NCI-H1417 treated with DMSO at 0.1 percent for 48 hours (cell line): ENCODE measurements around the gene PLCB4.

Experiments used
- DNase-seq: peaks from one replicate; lab custom pipeline; 2025; lab: John Stamatoyannopoulos, UW

The PLCB4 gene

DNA sequence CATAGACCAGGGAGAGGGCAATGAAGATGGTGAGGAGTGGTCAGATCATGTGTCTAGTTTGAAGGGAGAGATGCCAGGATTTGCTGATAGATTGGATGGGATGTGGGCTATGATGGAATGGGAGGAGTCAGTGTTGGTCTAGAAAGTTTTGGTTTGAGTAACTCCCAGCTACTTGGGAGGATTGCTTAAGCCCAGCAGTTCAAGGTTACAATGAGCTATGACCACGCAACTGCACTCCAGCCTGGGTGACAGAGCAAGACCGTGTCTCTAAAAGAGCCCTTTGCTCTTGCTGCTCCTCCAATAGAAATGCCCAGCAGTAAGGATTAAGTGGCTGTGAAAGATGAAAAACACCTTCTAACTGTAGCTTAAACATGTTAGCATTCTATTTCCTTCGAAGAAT lies 427.3 kb downstream of the PLCB4 start:
- DNase-seq: no peak

DNA sequence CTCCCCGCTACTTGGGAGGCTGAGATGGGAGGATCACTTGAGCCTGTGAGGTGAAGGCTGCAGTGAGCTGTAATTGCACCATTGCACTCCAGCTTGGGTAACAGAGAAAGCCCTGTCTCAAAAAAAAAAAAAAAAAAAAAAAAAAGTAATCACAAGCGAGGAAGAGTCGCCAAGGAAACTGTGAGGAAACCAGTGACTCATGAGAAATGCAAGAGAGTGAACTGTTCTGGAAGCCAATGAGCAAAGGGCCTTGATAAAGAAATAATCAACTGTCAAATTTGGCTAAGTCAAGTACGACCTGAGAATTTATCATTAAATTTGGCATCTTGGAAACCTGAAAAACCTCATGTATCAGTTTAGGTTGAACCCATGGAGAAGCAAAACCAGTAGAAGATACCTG lies 429.4 kb downstream of the PLCB4 start:
- no peak for DNase-seq

DNA sequence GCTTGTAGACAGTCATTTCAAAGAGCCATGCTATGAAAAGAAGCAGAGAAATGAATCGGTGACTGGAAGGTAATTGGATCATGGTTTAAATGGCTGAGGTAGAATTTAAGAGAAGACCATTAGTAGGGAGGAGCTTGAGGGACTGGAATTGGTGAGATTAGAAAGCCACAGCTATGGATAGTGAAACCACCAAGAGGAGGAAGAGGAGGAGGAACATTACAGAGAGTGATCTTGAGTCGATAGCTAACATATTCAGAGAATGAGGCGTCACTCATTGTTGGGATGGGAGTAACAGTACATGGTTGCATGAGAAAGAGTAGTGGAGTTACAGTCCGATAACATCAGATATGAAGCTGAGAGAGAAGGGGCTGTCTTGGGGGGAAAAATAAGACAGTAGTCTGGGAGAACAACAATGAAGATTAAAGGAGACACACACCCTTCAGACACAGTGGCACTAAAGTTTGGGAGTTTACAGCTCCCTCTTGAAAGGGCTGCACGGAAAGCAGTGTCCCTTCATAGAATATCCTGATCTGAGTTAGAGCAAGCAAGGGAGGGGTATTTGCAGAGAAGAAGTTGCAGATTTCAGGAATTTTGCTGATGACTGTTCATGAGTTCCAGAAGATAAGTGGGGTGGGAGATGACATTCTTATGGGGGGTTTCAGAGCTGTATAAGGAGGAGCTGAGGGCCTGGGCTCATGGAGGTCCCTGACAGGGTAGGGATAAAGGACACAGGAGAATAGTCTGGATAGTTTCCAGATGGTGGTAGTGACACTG lies 430.4 kb downstream of the PLCB4 start:
- DNase-seq: no peak

DNA sequence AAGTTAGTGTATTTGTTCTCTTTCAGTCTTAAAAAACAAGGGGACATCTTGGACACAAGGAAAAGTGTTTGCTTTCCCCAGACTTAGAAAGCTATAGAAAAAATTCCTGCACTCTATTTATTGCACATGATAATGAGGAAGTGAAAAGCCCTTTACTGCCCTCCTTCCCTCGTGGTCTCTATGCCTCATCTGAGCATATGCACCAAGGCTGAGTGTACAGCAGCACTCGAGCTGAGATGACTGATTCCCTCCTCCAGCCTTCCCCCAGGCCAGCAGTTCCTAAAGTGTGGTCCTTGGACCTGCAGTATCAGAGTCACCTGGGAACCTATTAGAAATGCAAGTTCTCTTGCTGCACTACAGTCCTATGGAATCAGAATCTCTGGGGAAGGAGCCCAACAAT lies 431.2 kb downstream of the PLCB4 start:
- no peak for DNase-seq

DNA sequence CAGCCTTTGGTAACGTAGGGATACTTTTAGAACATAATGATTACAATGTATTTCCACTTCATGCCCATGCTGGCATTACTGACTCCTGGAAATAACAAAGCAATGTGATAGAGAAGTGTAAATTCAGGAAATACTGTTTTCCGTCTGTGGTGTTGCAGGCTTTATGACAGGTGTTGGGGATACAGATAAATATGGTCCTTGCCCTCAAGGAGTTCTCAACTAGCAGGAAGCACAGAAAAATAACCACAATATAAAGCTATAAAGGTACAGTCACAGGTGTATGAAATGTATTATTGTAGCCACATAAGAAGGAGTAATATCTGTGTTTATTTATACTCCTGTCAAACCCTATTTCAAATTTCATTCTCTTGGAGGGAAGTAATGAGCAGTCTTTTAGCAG lies 432.6 kb downstream of the PLCB4 start:
- no peak for DNase-seq

DNA sequence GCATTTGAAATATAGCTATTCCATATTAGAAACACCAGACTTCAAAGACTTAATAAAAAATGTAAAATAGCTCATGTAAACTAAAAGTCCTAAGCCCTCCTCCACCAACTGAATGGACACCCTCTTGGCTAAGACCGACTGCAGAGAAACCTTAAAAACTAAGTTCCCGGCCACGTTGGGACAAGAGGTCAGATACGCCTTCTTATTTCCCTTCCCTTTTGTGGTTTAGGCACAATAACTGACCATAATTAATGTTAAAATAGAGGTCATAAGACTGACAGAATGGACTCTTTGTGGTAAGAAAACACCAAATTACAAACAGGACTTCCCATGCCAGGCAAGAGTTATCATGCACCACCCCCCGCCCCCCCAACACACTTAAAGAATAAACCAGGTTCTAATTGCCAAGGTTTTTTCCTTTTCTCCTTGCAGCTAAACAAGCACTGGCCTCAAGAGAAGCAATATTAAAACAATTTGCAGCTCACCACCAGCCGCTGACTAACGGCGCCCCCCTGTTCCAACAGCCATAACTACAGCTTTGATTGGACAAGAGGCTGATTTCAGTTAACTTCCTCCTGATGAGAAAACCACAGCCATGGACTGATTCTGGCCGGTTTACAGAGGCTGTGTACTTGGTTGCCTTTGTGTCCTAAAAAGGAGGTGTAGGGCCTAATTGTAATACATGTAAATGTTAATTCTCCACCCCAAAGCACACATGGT lies 434.8 kb downstream of the PLCB4 start:
- no peak for DNase-seq

DNA sequence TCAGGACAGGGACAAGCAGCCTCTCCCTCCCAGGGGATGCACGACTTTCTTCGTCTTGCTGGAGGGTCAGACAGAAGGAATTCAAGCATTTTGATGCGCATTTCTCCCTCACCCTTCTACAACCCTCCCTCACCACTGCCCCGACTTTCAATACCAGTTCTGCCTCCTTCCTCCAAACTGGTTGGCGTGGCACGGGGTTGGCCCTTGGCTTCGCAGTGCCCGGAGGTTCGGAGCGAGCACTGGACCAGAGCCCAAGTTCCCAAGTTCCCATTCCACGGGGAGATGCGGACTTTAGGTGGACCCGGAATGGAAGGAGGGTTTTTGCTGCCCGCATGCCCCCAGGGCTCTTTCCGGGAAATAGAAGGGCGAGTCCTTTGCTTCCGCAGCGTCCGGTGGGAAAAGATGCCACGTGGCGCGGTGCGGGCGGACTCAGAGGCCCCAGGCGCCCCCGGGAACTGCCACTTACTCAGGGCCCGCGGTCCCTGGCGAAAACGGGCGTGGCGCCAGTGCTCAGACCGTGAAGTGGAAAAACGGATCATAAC lies 437.5 kb downstream of the PLCB4 start:
- no peak for DNase-seq

DNA sequence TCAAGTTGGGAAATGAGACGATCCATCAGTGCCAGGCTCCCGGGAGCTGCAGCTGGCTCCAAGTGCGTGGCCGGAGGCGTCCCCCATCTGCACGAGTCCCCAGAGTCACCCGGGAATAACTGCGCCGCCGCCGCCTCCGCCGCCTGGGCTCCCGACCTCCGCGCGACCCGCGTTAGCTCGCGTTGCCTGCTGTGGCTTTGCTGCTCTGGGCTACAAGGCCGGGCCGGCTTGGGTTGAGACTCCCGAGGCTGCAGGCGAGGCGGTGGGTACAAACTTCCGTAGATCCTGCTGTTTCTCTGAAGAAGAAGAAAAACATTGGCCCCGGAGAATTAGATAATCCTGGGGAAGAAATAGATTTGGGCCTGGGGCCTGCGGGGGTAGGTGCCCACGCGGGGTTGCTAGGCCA lies 438.1 kb downstream of the PLCB4 start:
- no peak for DNase-seq

DNA sequence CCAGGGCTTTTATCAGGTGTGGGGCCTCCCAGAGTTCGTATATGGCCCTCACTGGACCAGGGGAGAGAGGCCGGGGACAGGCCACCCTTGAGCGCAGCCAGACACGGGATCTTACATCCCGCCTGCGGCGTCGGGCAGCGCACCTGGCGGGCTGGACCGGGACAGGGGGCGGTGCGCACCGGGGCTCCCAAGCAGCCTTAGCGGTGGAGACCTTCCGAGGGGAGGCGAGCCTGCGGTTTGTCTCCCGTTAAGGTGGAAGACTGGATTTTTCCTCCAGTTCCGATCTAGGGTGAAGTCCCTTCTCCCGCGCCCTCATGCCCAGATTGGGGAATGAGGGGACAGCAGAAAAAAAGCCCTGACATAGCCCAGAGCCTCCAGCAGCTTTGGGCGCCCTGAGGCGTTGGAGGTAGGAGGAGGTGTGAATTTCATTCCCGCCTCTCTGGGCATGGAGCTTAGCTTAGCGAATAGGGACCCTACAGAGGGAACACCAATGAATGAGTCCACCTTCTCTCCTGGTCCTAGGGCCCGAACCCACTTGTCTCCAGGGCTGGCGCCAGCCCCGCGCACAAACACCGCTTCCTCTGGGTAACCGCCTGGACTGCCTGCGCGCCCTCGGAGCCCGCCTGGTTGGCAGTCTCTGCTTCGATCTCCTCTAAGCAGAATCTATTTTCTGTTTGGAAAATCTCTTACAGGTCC lies 438.8 kb downstream of the PLCB4 start:
- no peak for DNase-seq

DNA sequence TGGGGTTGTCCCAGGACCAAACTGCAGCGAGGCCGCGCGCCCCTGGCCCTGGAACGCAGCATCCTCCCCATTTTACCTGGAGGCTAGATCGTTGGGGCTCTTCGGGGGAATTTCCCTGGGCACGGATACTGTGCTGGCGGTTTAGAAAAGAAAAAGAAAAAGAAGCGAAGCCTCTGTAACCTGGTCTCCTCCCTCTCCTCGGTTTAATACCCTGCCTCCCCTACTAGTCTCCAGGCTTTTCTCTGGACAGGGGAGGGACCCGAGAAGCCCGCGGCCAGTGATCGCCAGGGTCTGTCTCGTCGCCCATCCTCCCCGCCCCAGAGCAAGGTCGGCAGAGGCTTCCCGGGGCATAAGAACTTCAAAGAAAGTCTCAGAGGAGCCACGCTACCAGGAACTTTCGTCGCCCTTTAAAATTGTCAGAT lies 439.4 kb downstream of the PLCB4 start:
- DNase-seq: no peak

DNA sequence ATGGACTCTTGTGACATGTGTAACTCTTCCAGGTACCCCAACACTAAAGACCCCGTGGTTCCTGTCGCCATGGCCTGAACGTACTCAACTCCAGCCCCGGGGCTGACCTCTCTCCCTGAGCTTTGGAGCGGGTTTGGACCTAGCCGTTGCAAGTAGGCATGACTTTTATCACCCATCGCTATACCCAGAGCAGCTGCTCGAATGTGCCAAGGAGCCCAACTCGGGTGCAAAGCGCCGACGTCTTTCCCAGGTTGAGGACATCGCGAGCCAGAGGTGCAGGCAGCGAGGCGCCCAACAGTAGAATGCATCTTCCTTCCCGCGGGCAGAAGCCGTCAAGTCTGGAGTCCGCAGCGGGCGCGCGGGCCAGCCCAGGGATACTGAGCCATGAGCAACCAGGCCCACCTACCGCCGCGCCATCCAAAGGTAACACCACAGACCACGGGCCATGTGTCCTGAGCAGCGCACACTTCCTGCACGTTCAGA lies 439.9 kb downstream of the PLCB4 start:
- DNase-seq: no peak

DNA sequence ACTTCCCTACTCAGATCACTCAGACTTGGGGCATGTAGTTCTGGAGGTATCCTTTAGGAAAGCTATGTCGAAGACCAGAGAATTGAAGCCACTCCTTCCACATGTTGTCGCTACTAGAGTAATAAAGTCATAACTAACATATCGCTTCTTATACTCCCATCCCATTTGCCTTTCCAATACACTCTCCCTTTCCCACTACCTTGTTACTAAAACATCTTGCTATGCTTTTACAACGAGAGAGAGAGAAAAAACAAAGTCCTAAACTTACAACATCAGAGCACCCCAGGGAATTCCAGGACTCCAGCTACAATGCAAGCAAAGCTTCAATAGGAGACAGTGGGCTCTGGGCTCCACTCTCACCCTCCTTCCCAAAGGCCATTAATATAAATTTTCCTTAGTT lies 440.4 kb downstream of the PLCB4 start:
- no peak for DNase-seq

DNA sequence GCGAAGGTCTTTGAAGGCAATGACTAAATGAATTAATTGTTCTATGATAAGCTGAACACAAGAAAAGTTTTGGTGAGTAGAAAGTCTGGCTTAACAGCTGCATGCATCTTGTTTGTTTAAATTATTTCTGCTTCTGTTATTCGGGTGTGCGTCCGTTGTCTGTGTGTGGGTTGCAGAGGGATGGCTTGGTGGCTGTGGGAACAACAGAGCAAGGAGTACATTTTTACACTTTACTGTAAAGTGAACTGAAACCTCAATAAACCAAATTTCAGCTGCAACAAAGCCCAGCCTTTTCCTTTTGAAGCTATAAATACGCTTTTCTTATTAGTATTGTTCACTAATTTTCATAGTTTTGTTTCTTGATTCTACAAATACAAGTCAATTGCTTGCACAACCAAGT lies 442.0 kb downstream of the PLCB4 start:
- no peak for DNase-seq

DNA sequence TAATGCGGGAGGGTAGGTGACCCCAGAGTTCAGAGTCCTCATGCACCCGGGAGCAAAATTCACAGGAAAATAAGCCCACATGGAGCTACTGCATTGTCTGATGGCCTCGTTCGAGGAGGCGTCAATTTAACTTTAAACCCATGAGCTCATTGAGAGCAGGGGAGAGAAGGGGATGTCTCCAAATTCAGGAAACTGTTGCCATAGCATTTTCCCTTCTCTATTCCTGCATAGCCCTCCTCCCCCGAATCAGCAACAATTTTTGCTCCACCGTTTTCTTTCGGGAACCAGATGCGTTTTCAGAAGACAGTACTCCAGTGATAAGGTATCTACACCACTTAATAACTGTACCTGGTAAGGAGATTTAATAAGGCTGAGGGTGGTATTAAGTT lies 445.2 kb downstream of the PLCB4 start:
- no peak for DNase-seq

DNA sequence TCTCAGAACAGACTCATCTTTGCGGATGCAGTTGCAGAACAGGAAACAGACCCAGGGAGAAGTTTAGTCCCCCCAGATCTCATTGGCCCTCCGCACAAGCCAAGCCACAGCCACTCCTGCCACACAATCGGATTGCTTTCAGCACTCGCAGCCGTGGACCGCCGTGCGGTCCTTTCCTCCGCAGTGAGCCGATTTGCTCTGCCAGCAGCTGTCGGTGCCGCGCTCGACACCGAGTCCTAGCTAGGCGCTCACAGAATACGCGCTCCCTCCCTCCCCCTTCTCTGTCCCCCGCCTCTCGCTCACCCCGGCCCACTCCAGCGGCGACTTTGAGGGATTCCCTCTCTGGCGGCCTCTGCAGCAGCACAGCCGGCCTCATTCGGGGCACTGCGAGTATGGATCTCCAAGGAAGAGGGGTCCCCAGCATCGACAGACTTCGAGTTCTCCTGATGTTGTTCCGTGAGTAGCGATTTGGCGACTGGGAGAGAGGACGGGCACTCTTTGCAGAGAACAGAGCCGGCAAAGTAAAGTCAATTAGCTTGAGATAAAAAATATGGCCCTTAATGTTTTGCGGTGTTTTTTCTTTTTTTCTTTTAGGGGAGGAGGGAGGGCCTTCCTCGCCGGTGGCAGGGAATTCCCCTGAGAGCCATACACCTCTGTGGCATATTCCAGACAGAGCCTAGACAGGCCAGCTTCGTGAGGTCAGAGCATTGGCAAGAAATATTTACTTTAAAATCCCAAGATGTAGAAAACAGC lies 445.8 kb downstream of the PLCB4 start, which contains the start of gene LAMP5:
LAMP5 (plus strand) TSS at position 130 of the 753 bp plus-strand sequence; CDS start at position 393, 263 bp downstream.
- DNase-seq: no peak

DNA sequence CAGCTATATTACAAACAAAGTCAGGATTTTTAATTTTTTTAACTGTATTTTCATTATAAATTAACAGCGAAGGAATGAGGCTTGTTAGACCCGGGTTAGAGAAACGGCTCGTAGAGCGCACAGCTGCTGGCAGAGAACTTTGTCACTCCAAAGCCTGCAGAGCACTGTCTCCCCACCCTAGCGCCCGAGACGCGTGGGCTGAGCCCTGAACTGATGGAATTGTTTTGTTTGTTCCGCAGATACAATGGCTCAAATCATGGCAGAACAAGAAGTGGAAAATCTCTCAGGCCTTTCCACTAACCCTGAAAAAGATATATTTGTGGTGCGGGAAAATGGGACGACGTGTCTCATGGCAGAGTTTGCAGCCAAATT lies 446.3 kb downstream of the PLCB4 start:
- no peak for DNase-seq

DNA sequence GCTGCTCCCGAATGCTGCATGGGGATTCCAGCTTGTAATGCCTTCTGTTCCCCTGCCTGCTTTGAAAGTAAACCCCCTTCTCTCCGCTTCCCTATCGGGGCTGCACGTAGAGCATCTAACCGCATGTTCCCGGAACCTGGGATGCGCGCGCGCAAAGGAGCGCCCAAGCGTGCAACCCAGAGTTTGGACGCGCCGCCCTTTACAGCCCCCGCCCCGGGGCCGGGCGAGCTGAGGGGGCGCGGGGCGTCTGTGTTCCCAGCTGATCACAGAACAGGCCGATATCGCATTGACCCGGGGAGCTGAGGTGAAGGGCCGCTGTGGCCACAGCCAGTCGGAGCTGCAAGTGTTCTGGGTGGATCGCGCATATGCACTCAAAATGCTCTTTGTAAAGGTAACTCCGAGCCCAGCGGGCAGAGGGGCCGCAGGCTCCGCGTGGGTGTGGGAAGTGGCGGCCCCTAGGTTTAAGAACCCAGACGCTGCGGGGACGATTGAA lies 446.9 kb downstream of the PLCB4 start:
- no peak for DNase-seq

DNA sequence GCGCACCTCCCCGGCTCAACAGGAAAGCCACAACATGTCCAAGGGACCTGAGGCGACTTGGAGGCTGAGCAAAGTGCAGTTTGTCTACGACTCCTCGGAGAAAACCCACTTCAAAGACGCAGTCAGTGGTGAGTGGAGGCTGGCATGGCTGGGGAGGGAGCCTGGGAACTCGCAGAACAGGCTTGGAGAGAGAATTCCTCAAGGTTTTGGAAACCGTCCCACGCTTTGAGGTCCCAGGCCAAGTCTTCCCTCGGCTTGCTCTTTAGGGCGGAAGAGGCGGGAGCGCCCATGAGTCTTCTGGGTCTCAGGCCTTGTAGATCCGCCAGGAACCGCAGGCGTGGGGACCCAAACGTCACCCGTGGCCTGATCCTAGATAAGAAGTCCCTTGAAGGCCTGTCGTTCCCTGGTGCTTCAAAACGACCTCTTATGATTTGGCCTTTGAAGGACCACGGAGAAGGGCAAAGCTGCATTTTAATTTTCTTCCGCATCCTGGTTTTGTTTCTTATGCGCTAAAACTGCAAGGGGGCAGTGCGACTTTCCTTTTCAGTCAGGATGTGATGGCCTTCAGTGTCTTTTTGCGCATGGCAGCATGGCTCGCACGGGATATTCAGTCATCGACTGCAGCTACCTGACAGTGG lies 447.5 kb downstream of the PLCB4 start:
- no peak for DNase-seq

DNA sequence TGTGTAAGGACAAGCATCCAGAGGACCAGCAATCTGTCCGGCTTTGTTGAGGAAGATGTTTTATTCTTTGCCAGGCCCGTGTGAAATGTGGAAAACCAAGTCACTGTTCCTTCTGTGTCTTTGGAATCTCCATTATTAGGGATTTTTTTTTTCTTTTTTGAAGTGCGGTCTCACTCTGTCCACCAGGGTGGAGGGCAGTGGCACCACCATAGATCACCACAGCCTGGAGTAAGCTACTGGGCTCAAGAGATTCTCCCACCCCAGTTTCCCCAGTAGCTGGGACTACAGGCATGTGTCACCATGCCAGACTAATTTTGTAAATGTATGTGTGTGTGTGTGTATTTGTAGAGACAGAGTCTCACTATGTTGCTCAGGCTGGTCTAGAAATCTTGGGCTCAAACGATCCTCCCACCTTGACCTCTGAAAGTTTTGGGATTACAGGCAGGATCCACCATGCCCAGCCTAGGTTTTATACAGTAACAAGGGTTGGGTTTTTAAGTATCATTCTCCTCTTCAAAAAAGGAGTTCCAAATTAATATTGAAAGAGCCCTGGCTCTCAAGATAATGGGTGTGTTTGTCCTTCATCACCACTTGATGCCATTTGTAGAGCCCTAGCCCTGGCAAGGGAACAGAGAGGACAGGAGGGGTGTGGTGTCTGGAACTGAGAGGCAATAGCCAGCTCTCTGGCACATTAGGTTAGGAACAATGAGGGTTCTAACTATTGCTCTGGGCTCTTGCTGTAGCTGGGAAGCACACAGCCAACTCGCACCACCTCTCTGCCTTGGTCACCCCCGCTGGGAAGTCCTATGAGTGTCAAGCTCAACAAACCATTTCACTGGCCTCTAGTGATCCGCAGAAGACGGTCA lies 448.6 kb downstream of the PLCB4 start:
- no peak for DNase-seq

DNA sequence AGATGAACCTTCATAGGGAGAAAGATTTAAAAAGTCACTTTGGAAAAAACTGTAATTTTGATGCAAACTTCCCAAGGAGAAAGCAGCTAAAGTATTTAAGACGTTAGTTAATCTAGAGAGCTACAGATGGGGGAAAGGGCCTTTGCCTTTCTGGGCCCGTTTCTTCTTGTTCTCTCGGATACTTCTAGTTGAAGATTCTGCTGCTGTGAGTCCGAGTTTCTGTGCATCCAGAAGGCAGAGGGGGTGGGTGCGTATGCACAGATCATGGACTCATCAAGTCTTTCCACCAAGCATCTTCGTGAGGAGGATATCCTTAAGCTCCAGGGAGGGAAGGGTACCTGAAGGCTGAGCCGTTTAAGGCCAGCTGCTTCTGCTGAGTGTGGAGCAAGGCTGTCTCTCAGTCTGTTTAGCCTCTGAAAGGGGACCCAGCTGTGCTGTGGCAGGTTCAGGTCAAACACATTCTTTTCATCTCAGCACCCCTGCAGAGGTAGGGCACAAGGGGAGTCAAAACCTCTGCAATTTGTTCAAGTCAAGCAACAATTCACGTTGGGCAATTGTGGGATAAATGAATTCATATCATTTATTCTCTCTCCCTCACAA lies 449.8 kb downstream of the PLCB4 start:
- peak; percentile 26 for DNase-seq
